ENCODE results near the gene ARPC1B.

GRCh38 chr7:99383791-99384370 lies 9.4 kb downstream of the ARPC1B start:
- TF ChIP-seq CTCF (conservative IDR thresholded peaks at IDR 0.05; ENCODE audit: low read depth in 2 of 2) (no peak), STAT1 (IDR thresholded peaks at IDR 0.05; ENCODE audit: unreplicated experiment) (no peak), EZH2 (IDR thresholded peaks at IDR 0.05; ENCODE audit: low read depth, unreplicated experiment) (no peak), CREB1 (CRISPR knock-in tag; IDR thresholded peaks at IDR 0.05; ENCODE audit: low read depth) (no peak), POLR2AphosphoS5 (IDR thresholded peaks at IDR 0.05; ENCODE audit: low read depth) (no peak), ETS1 (IDR thresholded peaks at IDR 0.05) (no peak)

All from GM23338 (cell line).